GM23338 (cell line): Measurements from ENCODE around the gene CORT. TPM values are rescaled to one million over a fixed set of nuclear protein-coding genes. Genes with fewer than 3 reads are reported as not detected.

Experiments
- ATAC-seq: fragments of 200-7000 bp; cut with Tn5 transposase; 3 replicates; pipeline ENCODE4 v1.9.1; 2020
- DNase-seq: peaks from one replicate; pipeline ENCODE4 v3.0.0-alpha.2; 2015; ENCODE audit warnings: low spot score
- H2AFZ ChIP-seq: fragments of 200-600 bp; sonication (generic); 2 replicates; pipeline ENCODE4 v1.8.0; 2016; ENCODE audit warnings: antibody characterized with exemption, mild to moderate bottlenecking, moderate library complexity
- H3F3A ChIP-seq: fragments of 200-600 bp; sonication (generic); replicated peaks from 2 replicates; pipeline ENCODE4 v1.8.0; 2017; ENCODE audit warnings: antibody characterized with exemption, mixed run types, low read depth
- H3K27ac ChIP-seq: fragments of 200-600 bp; sonication (generic); 2 replicates; pipeline ENCODE4 v1.6.1; 2016; ENCODE audit warnings: low read depth
- H3K27me3 ChIP-seq: fragments of 200-600 bp; sonication (generic); 2 replicates; pipeline ENCODE4 v1.8.0; 2016; ENCODE audit warnings: mild to moderate bottlenecking, mixed run types, moderate library complexity; ENCODE audit not compliant: insufficient read depth
- H3K36me3 ChIP-seq: fragments of 200-600 bp; sonication (generic); 2 replicates; pipeline ENCODE4 v1.8.0; 2016; ENCODE audit warnings: mild to moderate bottlenecking; ENCODE audit not compliant: insufficient read depth
- H3K4me1 ChIP-seq: fragments of 200-600 bp; sonication (generic); 2 replicates; pipeline ENCODE4 v1.8.0; 2016; ENCODE audit warnings: mild to moderate bottlenecking, moderate library complexity; ENCODE audit not compliant: insufficient read depth
- H3K4me2 ChIP-seq: fragments of 200-600 bp; sonication (generic); 2 replicates; pipeline ENCODE4 v1.7.1; 2017; ENCODE audit warnings: mixed run types
- H3K4me3 ChIP-seq: fragments of 200-600 bp; sonication (generic); 2 replicates; pipeline ENCODE4 v1.6.1; 2016; ENCODE audit warnings: mixed run types
- H3K79me2 ChIP-seq: fragments of 200-600 bp; sonication (generic); replicated peaks from 2 replicates; pipeline ENCODE4 v1.8.0; 2017; ENCODE audit warnings: mild to moderate bottlenecking; ENCODE audit not compliant: insufficient read depth
- H3K9me2 ChIP-seq: fragments of 200-600 bp; sonication (generic); 2 replicates; pipeline ENCODE4 v1.8.0; 2017; ENCODE audit not compliant: insufficient read depth
- H4K20me1 ChIP-seq: fragments of 200-600 bp; sonication (generic); replicated peaks from 2 replicates; pipeline ENCODE4 v1.8.0; 2017; ENCODE audit warnings: mild to moderate bottlenecking; ENCODE audit not compliant: insufficient read depth
- H3K27ac Mint-ChIP-seq: 2 replicates; pipeline ENCODE4 v1.8.0; 2020; ENCODE audit warnings: inconsistent platforms, mild to moderate bottlenecking, moderate library complexity, mixed read lengths
- H3K27me3 Mint-ChIP-seq: 3 replicates; pipeline ENCODE4 v1.8.0; 2022; ENCODE audit warnings: low read depth, mild to moderate bottlenecking, moderate library complexity, mixed read lengths, inconsistent platforms; ENCODE audit not compliant: insufficient read depth, poor library complexity
- H3K36me3 Mint-ChIP-seq: 3 replicates; pipeline ENCODE4 v1.8.0; 2021; ENCODE audit warnings: low read depth, mild to moderate bottlenecking, inconsistent platforms, moderate library complexity, mixed read lengths
- H3K4me1 Mint-ChIP-seq: 3 replicates; pipeline ENCODE4 v1.8.0; 2020; ENCODE audit warnings: mild to moderate bottlenecking, inconsistent platforms, mixed read lengths
- H3K4me3 Mint-ChIP-seq: 3 replicates; pipeline ENCODE4 v1.8.0; 2021; ENCODE audit warnings: moderate library complexity, mild to moderate bottlenecking, inconsistent platforms, mixed read lengths
- H3K9me3 Mint-ChIP-seq: 3 replicates; pipeline ENCODE4 v1.8.0; 2020; ENCODE audit warnings: moderate library complexity, mild to moderate bottlenecking, inconsistent platforms, mixed read lengths
- CREB1 ChIP-seq: fragments of 250-450 bp; sonication (Bioruptor Pico); IDR thresholded peaks from 2 replicates; pipeline ENCODE4 v1.5.0; 2020; ENCODE audit warnings: low read depth, mild to moderate bottlenecking, moderate library complexity
- EZH2 ChIP-seq: fragments of 200-600 bp; sonication (generic); IDR thresholded peaks from one replicate; pipeline ENCODE4 v1.8.0; 2017; ENCODE audit warnings: antibody characterized with exemption, mild to moderate bottlenecking, low read depth; ENCODE audit not compliant: unreplicated experiment
- EZH2phosphoT487 ChIP-seq: fragments of 200-600 bp; sonication (generic); IDR thresholded peaks from one replicate; pipeline ENCODE4 v1.8.1; 2018; ENCODE audit warnings: antibody characterized with exemption; ENCODE audit not compliant: unreplicated experiment
- JUNB ChIP-seq: IDR thresholded peaks from one replicate; pipeline ENCODE4 v1.6.1; 2016; ENCODE audit warnings: antibody characterized with exemption; ENCODE audit not compliant: unreplicated experiment
- NANOG ChIP-seq: IDR thresholded peaks from 2 replicates; pipeline ENCODE4 v1.6.1; 2016; ENCODE audit warnings: antibody characterized with exemption, borderline replicate concordance
- POLR2AphosphoS5 ChIP-seq: IDR thresholded peaks from 2 replicates; pipeline ENCODE4 v1.6.1; 2016; ENCODE audit warnings: antibody characterized with exemption, low read depth
- STAT1 ChIP-seq: IDR thresholded peaks from one replicate; pipeline ENCODE4 v1.6.1; 2016; ENCODE audit warnings: antibody characterized with exemption; ENCODE audit not compliant: unreplicated experiment
- ZNF114 ChIP-seq: fragments of 250-450 bp; sonication (Bioruptor Pico); IDR thresholded peaks from 2 replicates; pipeline ENCODE4 v1.5.0; 2020; ENCODE audit warnings: mild to moderate bottlenecking, moderate library complexity
- ZNF331 ChIP-seq: fragments of 250-450 bp; sonication (Bioruptor Pico); IDR thresholded peaks from 2 replicates; pipeline ENCODE4 v1.5.0; 2020; ENCODE audit warnings: low read depth, mild to moderate bottlenecking, moderate library complexity
- polyA plus RNA-seq: library from polyadenylated mRNA; unstranded; fragments of >200 nt; fragmentation: Nextera tagmentation; extraction: Ambion mirVana; gene quantifications from 2 replicates; pipeline ENCODE4 v1.2.1, GENCODE V29; 2016
- total RNA-seq: library from RNA; depleted of rRNA; stranded (reverse); fragments of >200 nt; shearing (Covaris generic); gene quantifications from 2 replicates; pipeline ENCODE4 v1.2.3, GENCODE V29; 2014
- TF ChIP-seq, protein P1 (sequence below), 2 experiments: fragments of 200-600 bp in 1 of 2; sonication (generic) in 1 of 2; conservative IDR thresholded peaks; 2 replicates each; pipeline versions ENCODE4 v1.5.1 to v1.6.1; 2016 to 2017; ENCODE audit warnings: antibody characterized with exemption in 2 of 2, low read depth in 2 of 2, mild to moderate bottlenecking in 2 of 2, moderate library complexity in 1 of 2
- TF ChIP-seq, protein P2 (sequence below): fragments of 250-450 bp; sonication (Bioruptor Pico); IDR thresholded peaks from 2 replicates; pipeline ENCODE4 v1.5.0; 2020; ENCODE audit warnings: mild to moderate bottlenecking, moderate library complexity
- TF ChIP-seq, protein P3 (sequence below): IDR thresholded peaks from one replicate; pipeline ENCODE4 v1.6.1; 2018; ENCODE audit warnings: antibody characterized with exemption; ENCODE audit not compliant: unreplicated experiment
- TF ChIP-seq, protein P4 (sequence below): IDR thresholded peaks from 2 replicates; pipeline ENCODE4 v1.6.1; 2016; ENCODE audit warnings: antibody characterized with exemption

The CORT gene
- total and polyA plus RNA-seq, 2 experiments from 2014 or later: 1.4 TPM; not detected in 1

DNA sequence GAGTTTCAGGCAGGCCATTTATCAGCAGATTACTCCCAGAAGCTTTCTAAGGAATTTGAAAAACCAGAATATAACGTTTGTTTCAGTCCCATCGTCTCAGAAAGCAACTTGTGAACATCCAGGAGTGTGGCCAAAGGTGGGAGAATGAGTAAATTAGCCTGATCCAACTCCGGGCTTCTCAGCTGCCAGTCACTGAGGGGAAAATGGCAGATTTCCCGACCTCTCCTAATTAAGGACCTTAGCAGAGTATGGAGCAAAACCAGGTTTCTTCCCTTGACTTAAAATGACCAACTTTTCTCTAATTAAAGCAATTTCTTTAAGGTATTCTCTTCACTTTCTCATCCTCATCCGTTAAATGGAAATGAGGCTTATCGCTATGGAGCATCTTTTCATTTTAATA lies 1.0 kb downstream of the CORT start:
- peaks cover 10% of the 10 kb centered on the region; the same call in 2 of the 3 replicates for H3K36me3 Mint-ChIP-seq
- 0 out of 2 replicates have a peak overlapping the region, but pooled peaks have one; percentile 4 for H3K27ac ChIP-seq
- peaks cover 24% of the 10 kb centered on the region for H3K4me1 Mint-ChIP-seq
- H3K4me3 Mint-ChIP-seq: peak overlapping the region; percentile 17; the same call in 2 of the 3 replicates
- no peak overlapping the region for H2AFZ ChIP-seq
- no peaks in the 10 kb centered on the region for H3K27me3 Mint-ChIP-seq
- DNase-seq: no peak
- H3K9me2 ChIP-seq: no peaks in the 10 kb centered on the region
- H3F3A ChIP-seq: peaks cover 7% of the 10 kb centered on the region; the same call in 1 of the 2 replicates
- peak; percentile 24; the same call in 2 of the 3 replicates for ATAC-seq
- no peaks in the 10 kb centered on the region for H3K79me2 ChIP-seq
- H3K4me1 ChIP-seq: peaks cover 19% of the 10 kb centered on the region
- TF ChIP-seq EZH2: no peak
- TF ChIP-seq CREB1 (CRISPR knock-in tag): no peak
- TF ChIP-seq NANOG: no peak
- TF ChIP-seq, protein P1, sequence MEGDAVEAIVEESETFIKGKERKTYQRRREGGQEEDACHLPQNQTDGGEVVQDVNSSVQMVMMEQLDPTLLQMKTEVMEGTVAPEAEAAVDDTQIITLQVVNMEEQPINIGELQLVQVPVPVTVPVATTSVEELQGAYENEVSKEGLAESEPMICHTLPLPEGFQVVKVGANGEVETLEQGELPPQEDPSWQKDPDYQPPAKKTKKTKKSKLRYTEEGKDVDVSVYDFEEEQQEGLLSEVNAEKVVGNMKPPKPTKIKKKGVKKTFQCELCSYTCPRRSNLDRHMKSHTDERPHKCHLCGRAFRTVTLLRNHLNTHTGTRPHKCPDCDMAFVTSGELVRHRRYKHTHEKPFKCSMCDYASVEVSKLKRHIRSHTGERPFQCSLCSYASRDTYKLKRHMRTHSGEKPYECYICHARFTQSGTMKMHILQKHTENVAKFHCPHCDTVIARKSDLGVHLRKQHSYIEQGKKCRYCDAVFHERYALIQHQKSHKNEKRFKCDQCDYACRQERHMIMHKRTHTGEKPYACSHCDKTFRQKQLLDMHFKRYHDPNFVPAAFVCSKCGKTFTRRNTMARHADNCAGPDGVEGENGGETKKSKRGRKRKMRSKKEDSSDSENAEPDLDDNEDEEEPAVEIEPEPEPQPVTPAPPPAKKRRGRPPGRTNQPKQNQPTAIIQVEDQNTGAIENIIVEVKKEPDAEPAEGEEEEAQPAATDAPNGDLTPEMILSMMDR (conservative IDR thresholded peaks at IDR 0.05; ENCODE audit: low read depth in 2 of 2): no peak
- TF ChIP-seq ZNF331: no peak
- TF ChIP-seq STAT1: no peak
- no peak for TF ChIP-seq ZNF114
- TF ChIP-seq, protein P2, sequence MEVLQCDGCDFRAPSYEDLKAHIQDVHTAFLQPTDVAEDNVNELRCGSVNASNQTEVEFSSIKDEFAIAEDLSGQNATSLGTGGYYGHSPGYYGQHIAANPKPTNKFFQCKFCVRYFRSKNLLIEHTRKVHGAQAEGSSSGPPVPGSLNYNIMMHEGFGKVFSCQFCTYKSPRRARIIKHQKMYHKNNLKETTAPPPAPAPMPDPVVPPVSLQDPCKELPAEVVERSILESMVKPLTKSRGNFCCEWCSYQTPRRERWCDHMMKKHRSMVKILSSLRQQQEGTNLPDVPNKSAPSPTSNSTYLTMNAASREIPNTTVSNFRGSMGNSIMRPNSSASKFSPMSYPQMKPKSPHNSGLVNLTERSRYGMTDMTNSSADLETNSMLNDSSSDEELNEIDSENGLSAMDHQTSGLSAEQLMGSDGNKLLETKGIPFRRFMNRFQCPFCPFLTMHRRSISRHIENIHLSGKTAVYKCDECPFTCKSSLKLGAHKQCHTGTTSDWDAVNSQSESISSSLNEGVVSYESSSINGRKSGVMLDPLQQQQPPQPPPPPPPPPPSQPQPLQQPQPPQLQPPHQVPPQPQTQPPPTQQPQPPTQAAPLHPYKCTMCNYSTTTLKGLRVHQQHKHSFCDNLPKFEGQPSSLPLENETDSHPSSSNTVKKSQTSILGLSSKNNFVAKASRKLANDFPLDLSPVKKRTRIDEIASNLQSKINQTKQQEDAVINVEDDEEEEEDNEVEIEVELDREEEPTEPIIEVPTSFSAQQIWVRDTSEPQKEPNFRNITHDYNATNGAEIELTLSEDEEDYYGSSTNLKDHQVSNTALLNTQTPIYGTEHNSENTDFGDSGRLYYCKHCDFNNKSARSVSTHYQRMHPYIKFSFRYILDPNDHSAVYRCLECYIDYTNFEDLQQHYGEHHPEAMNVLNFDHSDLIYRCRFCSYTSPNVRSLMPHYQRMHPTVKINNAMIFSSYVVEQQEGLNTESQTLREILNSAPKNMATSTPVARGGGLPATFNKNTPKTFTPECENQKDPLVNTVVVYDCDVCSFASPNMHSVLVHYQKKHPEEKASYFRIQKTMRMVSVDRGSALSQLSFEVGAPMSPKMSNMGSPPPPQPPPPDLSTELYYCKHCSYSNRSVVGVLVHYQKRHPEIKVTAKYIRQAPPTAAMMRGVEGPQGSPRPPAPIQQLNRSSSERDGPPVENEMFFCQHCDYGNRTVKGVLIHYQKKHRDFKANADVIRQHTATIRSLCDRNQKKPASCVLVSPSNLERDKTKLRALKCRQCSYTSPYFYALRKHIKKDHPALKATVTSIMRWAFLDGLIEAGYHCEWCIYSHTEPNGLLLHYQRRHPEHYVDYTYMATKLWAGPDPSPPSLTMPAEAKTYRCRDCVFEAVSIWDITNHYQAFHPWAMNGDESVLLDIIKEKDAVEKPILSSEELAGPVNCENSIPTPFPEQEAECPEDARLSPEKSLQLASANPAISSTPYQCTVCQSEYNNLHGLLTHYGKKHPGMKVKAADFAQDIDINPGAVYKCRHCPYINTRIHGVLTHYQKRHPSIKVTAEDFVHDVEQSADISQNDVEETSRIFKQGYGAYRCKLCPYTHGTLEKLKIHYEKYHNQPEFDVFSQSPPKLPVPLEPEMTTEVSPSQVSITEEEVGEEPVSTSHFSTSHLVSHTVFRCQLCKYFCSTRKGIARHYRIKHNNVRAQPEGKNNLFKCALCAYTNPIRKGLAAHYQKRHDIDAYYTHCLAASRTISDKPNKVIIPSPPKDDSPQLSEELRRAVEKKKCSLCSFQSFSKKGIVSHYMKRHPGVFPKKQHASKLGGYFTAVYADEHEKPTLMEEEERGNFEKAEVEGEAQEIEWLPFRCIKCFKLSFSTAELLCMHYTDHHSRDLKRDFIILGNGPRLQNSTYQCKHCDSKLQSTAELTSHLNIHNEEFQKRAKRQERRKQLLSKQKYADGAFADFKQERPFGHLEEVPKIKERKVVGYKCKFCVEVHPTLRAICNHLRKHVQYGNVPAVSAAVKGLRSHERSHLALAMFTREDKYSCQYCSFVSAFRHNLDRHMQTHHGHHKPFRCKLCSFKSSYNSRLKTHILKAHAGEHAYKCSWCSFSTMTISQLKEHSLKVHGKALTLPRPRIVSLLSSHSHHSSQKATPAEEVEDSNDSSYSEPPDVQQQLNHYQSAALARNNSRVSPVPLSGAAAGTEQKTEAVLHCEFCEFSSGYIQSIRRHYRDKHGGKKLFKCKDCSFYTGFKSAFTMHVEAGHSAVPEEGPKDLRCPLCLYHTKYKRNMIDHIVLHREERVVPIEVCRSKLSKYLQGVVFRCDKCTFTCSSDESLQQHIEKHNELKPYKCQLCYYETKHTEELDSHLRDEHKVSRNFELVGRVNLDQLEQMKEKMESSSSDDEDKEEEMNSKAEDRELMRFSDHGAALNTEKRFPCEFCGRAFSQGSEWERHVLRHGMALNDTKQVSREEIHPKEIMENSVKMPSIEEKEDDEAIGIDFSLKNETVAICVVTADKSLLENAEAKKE (CRISPR knock-in tag): no peak
- TF ChIP-seq, protein P3, sequence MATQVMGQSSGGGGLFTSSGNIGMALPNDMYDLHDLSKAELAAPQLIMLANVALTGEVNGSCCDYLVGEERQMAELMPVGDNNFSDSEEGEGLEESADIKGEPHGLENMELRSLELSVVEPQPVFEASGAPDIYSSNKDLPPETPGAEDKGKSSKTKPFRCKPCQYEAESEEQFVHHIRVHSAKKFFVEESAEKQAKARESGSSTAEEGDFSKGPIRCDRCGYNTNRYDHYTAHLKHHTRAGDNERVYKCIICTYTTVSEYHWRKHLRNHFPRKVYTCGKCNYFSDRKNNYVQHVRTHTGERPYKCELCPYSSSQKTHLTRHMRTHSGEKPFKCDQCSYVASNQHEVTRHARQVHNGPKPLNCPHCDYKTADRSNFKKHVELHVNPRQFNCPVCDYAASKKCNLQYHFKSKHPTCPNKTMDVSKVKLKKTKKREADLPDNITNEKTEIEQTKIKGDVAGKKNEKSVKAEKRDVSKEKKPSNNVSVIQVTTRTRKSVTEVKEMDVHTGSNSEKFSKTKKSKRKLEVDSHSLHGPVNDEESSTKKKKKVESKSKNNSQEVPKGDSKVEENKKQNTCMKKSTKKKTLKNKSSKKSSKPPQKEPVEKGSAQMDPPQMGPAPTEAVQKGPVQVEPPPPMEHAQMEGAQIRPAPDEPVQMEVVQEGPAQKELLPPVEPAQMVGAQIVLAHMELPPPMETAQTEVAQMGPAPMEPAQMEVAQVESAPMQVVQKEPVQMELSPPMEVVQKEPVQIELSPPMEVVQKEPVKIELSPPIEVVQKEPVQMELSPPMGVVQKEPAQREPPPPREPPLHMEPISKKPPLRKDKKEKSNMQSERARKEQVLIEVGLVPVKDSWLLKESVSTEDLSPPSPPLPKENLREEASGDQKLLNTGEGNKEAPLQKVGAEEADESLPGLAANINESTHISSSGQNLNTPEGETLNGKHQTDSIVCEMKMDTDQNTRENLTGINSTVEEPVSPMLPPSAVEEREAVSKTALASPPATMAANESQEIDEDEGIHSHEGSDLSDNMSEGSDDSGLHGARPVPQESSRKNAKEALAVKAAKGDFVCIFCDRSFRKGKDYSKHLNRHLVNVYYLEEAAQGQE: no peak
- TF ChIP-seq POLR2AphosphoS5: no peak
- TF ChIP-seq JUNB: no peak
- TF ChIP-seq EZH2phosphoT487: no peak
- TF ChIP-seq, protein P4, sequence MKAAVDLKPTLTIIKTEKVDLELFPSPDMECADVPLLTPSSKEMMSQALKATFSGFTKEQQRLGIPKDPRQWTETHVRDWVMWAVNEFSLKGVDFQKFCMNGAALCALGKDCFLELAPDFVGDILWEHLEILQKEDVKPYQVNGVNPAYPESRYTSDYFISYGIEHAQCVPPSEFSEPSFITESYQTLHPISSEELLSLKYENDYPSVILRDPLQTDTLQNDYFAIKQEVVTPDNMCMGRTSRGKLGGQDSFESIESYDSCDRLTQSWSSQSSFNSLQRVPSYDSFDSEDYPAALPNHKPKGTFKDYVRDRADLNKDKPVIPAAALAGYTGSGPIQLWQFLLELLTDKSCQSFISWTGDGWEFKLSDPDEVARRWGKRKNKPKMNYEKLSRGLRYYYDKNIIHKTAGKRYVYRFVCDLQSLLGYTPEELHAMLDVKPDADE: no peak
- H3K4me2 ChIP-seq: peak overlapping the region; percentile 68
- no peaks in the 10 kb centered on the region for H3K36me3 ChIP-seq
- peak overlapping the region; percentile 36; the same call in 1 of the 2 replicates for H3K4me3 ChIP-seq
- H3K9me3 Mint-ChIP-seq: peaks cover 2% of the 10 kb centered on the region; the same call in 1 of the 3 replicates
- no peaks in the 10 kb centered on the region for H3K27me3 ChIP-seq
- no peak overlapping the region; the same call in 1 of the 2 replicates for H3K27ac Mint-ChIP-seq
- H4K20me1 ChIP-seq: no peaks in the 10 kb centered on the region
